Heart left ventricle (tissue), 16 donors: ENCODE data around the gene RPTOR. TPM values are rescaled to one million over a fixed set of nuclear protein-coding genes. Genes with fewer than 3 reads are reported as not detected.

Experiments
- ATAC-seq, 4 donors: fragments of 200-7000 bp; cut with Tn5 transposase; one replicate each; pipeline ENCODE4 v1.9.1; 2020 to 2022; ENCODE audit warnings: moderate library complexity in 4 of 4, mild to moderate bottlenecking in 3 of 4, moderate number of reproducible peaks in 1 of 4
- DNase-seq, 5 donors: peaks; one replicate each; pipeline ENCODE4 v3.0.0-alpha.2; 2020
- H3K27ac ChIP-seq, 12 donors: fragments of 200-600 bp; sonication (generic) in 4 of 12; one replicate each; pipeline versions ENCODE4 v1.5.0 to v1.8.0; 2016 to 2022; ENCODE audit warnings: mild to moderate bottlenecking in 2 of 12
- H3K27me3 ChIP-seq, 9 donors: fragments of 200-600 bp; sonication (generic) in 2 of 9; one replicate each; pipeline versions ENCODE4 v1.5.1 to v1.8.0; 2016 to 2022; ENCODE audit warnings: mild to moderate bottlenecking in 3 of 9
- H3K36me3 ChIP-seq, 9 donors: fragments of 200-600 bp; sonication (generic) in 2 of 9; one replicate each; pipeline versions ENCODE4 v1.5.0 to v1.8.0; 2018 to 2022; ENCODE audit warnings: mild to moderate bottlenecking in 2 of 9
- H3K4me1 ChIP-seq, 12 donors: fragments of 200-600 bp; sonication (generic) in 4 of 12; one replicate each; pipeline versions ENCODE4 v1.5.0 to v1.8.0; 2016 to 2022; ENCODE audit warnings: mild to moderate bottlenecking in 3 of 12
- H3K4me3 ChIP-seq, 12 donors: fragments of 200-600 bp; sonication (generic) in 4 of 12; one replicate each; pipeline versions ENCODE4 v1.5.0 to v1.8.0; 2017 to 2022; ENCODE audit warnings: mild to moderate bottlenecking in 9 of 12, moderate library complexity in 4 of 12
- H3K9me3 ChIP-seq, 12 donors: fragments of 200-600 bp; sonication (generic) in 4 of 12; one replicate each; pipeline versions ENCODE4 v1.5.0 to v1.8.0; 2016 to 2022; ENCODE audit warnings: mild to moderate bottlenecking in 1 of 12
- POLR2A ChIP-seq, 2 donors: fragments of 450-650 bp; IDR thresholded peaks; one replicate each; pipeline ENCODE4 v1.6.1; 2017; ENCODE audit warnings: antibody characterized with exemption in 2 of 2, mild to moderate bottlenecking in 2 of 2, moderate library complexity in 2 of 2
- WGBS, 4 donors: extraction: QIAGEN DNeasy Blood & Tissue Kit in 2 of 4; methylation state at CpG; one replicate each; pipeline versions ENCODE4 v1.1.5 to v1.1.7; 2013 to 2018; 5-methylcytosine and 5-hydroxymethylcytosine counted together
- intact Hi-C, 10 donors: fragments of 100-400 bp; cut with DNase I; formaldehyde crosslinking; loops; one replicate each; pipeline versions ENCODE4 v1.11.1 to v1.14.2; 2022
- polyA plus RNA-seq, 2 donors: library from polyadenylated mRNA; stranded (reverse); fragments of 200-250 nt; gene quantifications; one replicate each; pipeline ENCODE4 v1.2.3, GENCODE V29; 2013
- total RNA-seq, 9 donors: library from RNA; depleted of rRNA in 2 of 9; stranded (reverse); fragments of >200 nt in 2 of 9; fragmentation: NEBNext Ultra II Directional in 3 of 9; extraction: Animal tissue kit (Norgen Biotek cat#: 25700) in 3 of 9; gene quantifications; one replicate each; pipeline versions ENCODE4 v1.1.0 to v1.2.4, GENCODE V29; 2016 to 2023
- TF ChIP-seq, protein P1 (sequence below), 12 donors: fragments of 200-600 bp; sonication (generic) in 4 of 12; IDR thresholded peaks; one replicate each; pipeline versions ENCODE4 v1.5.0 to v1.8.0; 2018 to 2022; ENCODE audit warnings: antibody characterized with exemption in 12 of 12, mild to moderate bottlenecking in 5 of 12
- donor health status: ischemic (EF 13 %, LVEDD 7.1; RV severe dilation, severe dysfunction).
- donor health status: healthy with polysubstance abuse.
- donor health status: DM: no; HTN: yes; CAD: no.
- donor health status: DM: no; HTN: no; CAD: no.
- donor health status: ischemic (EF 25% LVEDD 6.9; RV normal size, moderate dysfunction).
- donor health status: ischemic (EF 25% LVEDD 5.7; RV mildly dilated, moderate dysfunction).
- donor health status: healthy.
- donor health status: DM: yes; HTN: yes; CAD: no.
- donor health status: ischemic (EF 35%, LVEDD 5.7; RV mildly dilated, moderate dysfunction).
- donor health status: nonischemic (EF 11% LVEDD 7.7; RV severe dilation, severe dysfunction).
- donor health status: DM: yes; HTN: yes; CAD: no.
- donor health status: PGD.
- donor health status: ischemic (EF 29% LVEDD 5.4; RV normal size, mild dysfunction).
- donor health status: nonischemic (EF 23%, LVEDD 6.1; RV moderate dilation, normal function).

Gene RPTOR
- total and polyA plus RNA-seq, 11 donors: 14.7 to 31.7 (median 26.0) TPM

DNA sequence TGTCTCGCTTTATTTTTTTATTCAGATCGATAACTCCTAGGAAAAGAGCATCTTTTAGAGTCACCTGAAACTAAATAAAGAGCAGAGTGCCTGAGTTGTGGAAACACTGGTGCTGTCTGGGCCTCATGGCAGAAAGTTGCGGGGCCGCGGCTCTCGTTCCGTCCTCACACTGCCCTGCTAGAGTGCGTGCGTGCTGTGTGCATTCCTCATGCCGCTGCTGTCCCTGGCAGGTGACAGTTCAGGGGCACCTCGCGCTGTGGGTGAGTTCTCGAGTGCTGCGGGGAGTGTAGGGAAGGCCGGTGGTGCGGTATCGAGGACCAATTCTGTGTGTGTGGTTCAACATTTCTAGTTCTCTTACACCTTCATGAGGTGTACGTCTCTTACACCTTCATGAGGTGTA is 136.6 kb downstream of the RPTOR start:
- no peak for ATAC-seq
- Histone ChIP-seq H3K9me3 (no peaks in the 10 kb centered on the region), H3K4me3 (no peak overlapping the region), H3K27me3 (no peaks in the 10 kb centered on the region), H3K36me3 (peaks cover 0 to 3% (median 0%) of the 10 kb centered on the region in 9 donors), H3K4me1 (peaks cover 0 to 10% (median 0%) of the 10 kb centered on the region in 12 donors), H3K27ac (no peak overlapping the region)
- DNase-seq: no peak
- WGBS, 4 donors: 95 to 97% (median 96%) methylated on average over 18 of the region's 18 CpGs
- no peak for TF ChIP-seq POLR2A (IDR thresholded peaks at IDR 0.05)
- TF ChIP-seq, protein P1, sequence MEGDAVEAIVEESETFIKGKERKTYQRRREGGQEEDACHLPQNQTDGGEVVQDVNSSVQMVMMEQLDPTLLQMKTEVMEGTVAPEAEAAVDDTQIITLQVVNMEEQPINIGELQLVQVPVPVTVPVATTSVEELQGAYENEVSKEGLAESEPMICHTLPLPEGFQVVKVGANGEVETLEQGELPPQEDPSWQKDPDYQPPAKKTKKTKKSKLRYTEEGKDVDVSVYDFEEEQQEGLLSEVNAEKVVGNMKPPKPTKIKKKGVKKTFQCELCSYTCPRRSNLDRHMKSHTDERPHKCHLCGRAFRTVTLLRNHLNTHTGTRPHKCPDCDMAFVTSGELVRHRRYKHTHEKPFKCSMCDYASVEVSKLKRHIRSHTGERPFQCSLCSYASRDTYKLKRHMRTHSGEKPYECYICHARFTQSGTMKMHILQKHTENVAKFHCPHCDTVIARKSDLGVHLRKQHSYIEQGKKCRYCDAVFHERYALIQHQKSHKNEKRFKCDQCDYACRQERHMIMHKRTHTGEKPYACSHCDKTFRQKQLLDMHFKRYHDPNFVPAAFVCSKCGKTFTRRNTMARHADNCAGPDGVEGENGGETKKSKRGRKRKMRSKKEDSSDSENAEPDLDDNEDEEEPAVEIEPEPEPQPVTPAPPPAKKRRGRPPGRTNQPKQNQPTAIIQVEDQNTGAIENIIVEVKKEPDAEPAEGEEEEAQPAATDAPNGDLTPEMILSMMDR (IDR thresholded peaks at IDR 0.05): no peak
- intact Hi-C loops: no loop called here

- DNase-seq: no peak
- no peak for ATAC-seq
- Histone ChIP-seq H3K4me3 (no peak overlapping the region), H3K9me3 (no peaks in the 10 kb centered on the region), H3K36me3 (peaks cover 0 to 3% (median 0%) of the 10 kb centered on the region in 9 donors), H3K27me3 (no peaks in the 10 kb centered on the region), H3K4me1 (peaks cover 0 to 10% (median 0%) of the 10 kb centered on the region in 12 donors), H3K27ac (no peak overlapping the region)
- 88 to 95% (median 94%) methylated on average over 6 of the region's 6 CpGs for WGBS, 4 donors
- intact Hi-C loops: no loop called here
- TF ChIP-seq POLR2A (IDR thresholded peaks at IDR 0.05): no peak
- TF ChIP-seq, protein P1 (IDR thresholded peaks at IDR 0.05): no peak
Measured at GRCh38 chr17:80682372-80682771, 137.7 kb downstream of the RPTOR start.

DNA sequence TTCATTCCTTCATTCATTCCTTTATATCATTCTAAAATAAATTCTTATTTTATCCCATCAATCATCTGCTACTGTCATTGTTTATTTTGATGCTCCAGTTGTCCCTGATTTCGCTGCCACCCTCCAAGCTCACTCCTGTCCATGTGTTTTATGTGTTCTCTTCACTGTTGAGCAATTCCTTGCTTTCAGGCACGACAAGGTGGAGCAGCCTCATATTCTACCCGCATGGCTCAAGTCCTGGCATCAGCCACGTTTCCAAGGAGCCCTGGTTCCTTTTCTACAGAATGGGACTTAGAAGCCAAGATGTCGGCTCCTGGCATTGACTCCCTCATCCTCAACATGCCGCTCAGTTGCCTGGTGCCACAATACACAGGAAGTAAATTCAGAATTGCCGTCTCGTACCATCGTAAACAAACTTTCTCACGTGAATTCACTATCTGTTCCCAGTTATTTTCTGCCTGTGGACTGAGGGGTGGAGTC is 139.0 kb downstream of the RPTOR start:
- H3K9me3 ChIP-seq: no peaks in the 10 kb centered on the region
- peaks cover 0 to 3% (median 0%) of the 10 kb centered on the region in 9 donors for H3K36me3 ChIP-seq
- DNase-seq (no peak), ATAC-seq (no peak)
- no peak overlapping the region for H3K4me3 ChIP-seq
- TF ChIP-seq, protein P1 (IDR thresholded peaks at IDR 0.05): no peak
- TF ChIP-seq POLR2A (IDR thresholded peaks at IDR 0.05): no peak
- peaks cover 0 to 10% (median 0%) of the 10 kb centered on the region in 12 donors for H3K4me1 ChIP-seq
- intact Hi-C loops: no loop called here
- WGBS, 4 donors: 82 to 88% (median 85%) methylated on average over 10 of the region's 10 CpGs
- H3K27ac ChIP-seq: no peak overlapping the region
- H3K27me3 ChIP-seq: no peaks in the 10 kb centered on the region

DNA sequence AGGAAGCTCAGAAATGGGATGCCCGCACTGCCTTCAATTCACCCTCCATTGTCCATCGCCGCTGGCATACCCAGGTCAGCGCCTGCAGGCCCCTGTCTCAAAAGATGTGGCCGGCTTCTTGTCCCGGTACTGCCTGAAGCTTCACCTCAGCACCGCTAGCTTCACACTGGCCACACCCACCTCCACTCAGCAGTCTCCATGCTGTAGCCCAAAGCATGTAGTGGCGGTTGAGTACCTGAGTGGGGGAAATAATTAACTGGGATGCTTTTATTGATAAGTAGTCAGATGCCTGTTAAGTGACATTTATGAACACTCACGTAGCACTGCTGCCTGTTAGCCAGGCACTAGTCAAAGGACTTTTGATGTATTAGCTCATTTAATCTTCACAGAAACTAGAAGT is 143.2 kb downstream of the RPTOR start:
- 96 to 99% (median 98%) methylated on average over 9 of the region's 9 CpGs for whole genome bisulfite sequencing, 4 donors

More for the DNA sequence above, 143.2 kb downstream of the RPTOR start:
- H3K4me1 ChIP-seq: no peaks in the 10 kb centered on the region
- intact Hi-C loops: no loop called here
- peaks cover 0 to 3% (median 0%) of the 10 kb centered on the region in 9 donors for H3K36me3 ChIP-seq
- H3K27me3 ChIP-seq: no peaks in the 10 kb centered on the region
- ATAC-seq (no peak), DNase-seq (no peak)
- H3K4me3 ChIP-seq: no peak overlapping the region
- H3K9me3 ChIP-seq: no peaks in the 10 kb centered on the region
- TF ChIP-seq, protein P1 (IDR thresholded peaks at IDR 0.05): no peak
- no peak for TF ChIP-seq POLR2A (IDR thresholded peaks at IDR 0.05)
- H3K27ac ChIP-seq: no peak overlapping the region
